GM18519 (cell line): Measurements from ENCODE around the gene RBM22.
A peak's percentile ranks its signal among the peaks of the same experiment; 100 is the strongest.
"Not testable (repeated sequence)": the region's sequence is repeated elsewhere in the genome, so short reads cannot be mapped to it uniquely, and the experiment has no call there.

ENCODE experiments used
- ATAC-seq: cut with Tn5 transposase; IDR thresholded peaks from one replicate; pipeline ENCODE4 v1.9.1; 2021; ENCODE audit warnings: mild to moderate bottlenecking, moderate library complexity; ENCODE audit not compliant: unreplicated experiment, low FRiP score

The RBM22 gene

DNA sequence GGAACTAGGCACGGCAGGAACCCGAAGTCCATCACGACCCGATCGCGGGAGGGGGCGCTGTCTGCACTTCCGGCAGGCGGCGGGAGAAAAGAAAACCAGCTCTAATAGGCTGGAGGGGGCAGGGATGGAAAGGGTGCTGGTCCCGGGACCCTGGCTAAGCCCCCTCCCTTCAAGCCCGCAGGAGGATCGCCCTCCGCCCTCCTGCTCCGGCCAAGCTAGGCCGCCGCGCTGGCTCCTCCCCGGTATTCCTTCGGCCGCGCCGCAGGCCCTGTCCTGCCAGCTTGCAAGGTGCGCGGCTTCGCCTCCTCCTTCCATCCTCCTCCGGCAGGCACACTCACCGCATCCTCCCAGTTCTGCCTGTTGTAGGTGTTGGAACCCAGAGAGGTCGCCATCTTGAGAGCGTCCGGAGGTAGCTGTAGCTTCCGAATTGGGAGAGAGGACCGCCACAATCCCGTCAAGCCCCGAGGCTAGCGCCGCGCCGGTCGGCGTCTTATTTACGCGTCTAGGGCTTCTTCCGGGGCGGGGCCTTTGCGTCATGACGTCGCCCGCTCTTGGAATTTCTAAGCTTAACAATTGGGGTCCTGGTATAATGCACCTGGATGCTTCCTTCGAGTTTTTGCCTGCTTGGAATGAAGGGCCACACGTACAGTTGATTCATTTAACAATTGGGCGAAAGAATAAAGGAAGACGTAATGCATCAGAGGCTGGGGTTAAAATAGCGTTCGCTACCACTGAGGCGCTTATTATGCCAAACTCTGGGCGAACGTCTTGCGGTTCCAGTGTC, at the start of gene RBM22:
RBM22 (minus strand) TSS at position 469 of the 784 bp plus-strand sequence; CDS start at position 392, 77 bp downstream.
- peak; percentile 90 for ATAC-seq

DNA sequence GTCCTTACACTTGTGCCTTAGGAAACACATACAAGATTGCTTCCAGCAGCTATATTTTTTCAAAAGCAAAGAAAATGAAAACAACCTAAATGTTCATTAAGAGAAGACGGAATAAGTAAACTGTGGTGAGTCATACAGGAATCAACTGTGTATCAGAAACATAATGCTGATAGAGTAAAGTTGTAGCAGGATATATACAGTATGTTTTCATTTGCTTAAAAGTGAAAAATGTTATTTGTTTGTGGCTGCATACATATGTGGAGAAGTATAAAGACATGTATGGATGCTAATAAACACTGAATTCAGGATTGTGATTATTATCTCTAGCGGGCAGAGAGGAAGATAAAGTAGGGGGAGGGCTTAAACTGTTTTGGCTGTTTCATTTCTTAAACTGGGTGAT, 49.6 kb upstream of the RBM22 start:
- ATAC-seq: no peak

DNA sequence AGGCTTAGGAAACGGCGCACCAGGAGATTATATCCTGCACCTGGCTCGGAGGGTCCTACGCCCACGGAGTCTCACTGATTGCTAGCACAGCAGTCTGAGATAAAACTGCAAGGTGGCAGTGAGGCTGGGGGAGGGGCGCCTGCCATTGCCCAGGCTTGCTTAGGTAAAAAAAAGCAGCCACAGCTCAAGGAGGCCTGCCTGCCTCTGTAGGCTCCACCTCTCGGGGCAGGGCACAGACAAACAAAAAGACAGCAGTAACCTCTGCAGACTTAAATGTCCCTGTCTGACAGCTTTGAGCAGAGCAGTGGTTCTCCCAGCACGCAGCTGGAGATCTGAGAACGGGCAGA, 42.3 kb upstream of the RBM22 start:
- ATAC-seq: not testable (repeated sequence)

DNA sequence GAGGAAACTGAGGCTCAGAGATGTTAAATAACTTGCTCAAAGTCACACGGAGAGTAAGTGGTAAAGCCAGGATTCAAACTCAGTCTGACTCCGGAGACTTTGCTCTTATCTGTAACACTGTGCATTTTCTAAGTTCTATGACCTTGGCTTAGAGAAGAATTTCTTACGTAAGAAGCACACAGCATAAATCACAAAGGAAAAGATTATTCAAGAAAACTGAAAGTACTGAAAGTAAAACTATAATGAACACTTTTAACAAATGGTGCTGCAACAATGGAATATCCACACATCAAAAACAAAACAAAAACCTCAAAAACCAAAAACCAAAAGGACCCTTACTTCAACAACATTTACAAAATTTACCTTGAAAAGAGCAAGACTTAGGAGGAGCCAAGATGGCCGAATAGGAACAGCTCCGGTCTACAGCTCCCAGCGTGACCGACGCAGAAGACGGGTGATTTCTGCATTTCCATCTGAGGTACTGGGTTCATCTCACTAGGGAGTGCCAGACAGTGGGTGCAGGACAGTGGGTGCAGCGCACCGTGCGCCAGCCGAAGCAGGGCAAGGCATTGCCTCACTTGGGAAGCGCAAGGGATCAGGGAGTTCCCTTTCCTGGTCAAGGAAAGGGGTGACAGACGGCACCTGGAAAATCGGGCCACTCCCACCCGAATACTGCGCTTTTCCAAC, 41.7 kb upstream of the RBM22 start:
- ATAC-seq: not testable (repeated sequence)

DNA sequence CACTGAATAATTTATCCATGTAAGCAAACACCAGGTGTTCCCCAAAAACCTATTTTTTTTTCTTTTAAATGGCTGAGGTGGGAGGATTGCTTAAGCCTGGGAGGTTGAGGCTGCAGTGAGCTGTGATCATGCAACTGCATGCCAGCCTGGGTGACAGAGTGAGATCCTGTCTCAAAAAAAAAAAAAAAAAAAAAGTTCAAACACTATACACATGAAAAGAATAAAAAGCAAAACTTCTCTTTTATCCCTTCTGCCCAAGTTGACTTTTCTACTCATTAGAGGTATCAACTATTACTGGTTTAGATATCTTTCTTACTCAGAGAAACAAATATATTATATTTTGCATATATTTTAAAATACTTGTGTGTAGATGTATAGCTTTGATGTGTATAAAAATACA, 40.1 kb upstream of the RBM22 start:
- ATAC-seq: no peak

DNA sequence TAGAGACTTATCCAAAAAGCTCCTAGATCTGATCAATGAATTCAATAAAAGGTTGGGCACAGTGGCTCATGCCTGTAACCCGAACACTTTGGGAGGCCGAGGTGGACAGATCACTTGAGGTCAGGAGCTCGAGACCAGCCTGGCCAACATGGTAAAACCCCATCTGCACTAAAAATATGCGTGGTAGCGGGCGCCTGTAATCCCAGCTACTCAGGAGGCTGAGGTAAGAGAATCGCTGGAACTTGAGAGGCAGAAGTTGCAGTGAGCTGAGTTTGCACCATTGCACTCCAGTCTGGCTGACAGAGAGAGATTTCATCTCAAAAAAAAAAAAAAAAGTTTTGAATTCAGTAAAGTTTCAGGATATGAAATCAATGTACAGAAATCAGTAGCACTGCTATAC, 38.0 kb upstream of the RBM22 start:
- no peak for ATAC-seq

DNA sequence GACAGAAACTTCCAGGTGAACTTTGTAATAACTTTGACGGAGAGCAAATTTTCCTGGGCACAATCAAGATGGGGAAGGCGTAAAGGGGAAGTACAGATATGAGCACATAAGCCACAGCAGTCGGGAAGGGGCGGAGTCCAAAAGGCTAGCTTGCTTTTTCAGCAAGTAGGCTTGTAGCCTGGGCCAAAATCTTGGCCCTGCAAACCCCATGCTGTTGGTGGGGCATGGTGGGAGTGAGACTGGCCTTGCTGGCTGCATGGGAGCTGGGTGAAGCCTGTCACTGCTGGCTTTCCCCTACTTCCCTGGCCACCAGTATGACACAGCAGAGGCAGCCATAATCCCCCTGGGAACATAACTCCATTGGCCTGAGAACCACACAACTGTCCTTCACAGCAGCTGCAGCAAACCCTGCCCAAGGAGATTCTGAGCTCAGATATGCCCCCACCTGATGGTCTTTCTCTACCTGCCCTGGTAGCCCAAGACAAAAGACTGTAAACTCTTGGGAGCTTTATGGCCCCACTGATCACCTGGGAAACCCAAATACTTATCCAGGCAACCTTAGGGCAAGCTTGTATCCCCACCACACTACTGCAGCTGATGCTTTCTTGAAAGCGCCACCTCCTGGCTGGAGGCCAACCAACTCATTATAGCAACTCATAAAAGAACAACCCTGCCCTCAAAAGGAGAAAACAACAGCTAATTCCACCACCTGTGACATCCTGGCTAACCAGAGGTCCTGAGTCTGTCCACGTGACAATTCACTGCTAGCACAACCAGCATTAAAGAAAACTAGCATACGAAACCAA, 33.9 kb upstream of the RBM22 start:
- no peak for ATAC-seq

DNA sequence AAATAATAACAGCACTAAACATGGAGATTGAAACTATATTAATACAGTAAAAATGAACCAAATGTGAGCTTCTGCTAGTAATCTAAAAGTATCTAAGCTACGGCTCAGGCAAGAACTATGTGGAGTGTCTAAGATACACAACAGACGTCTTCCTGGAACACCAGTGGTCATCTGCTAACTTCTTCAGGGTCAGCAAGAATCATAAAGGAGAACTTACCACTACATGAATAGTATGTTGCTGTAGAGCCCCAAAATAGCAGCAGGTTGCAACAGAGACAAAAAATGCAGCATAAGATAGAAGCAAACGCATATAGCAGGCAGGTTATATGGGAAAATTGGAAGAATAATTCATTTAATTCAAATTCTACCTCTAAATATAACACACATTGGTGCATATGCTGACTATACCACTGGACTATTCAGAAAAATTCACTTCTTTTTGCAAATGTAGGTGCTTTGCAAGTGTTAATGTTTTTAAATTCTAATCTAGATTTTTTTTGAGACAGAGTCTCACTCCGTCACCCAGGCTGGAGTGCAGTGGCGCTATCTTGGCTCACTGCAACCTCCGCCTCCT, 30.9 kb upstream of the RBM22 start:
- ATAC-seq: no peak

DNA sequence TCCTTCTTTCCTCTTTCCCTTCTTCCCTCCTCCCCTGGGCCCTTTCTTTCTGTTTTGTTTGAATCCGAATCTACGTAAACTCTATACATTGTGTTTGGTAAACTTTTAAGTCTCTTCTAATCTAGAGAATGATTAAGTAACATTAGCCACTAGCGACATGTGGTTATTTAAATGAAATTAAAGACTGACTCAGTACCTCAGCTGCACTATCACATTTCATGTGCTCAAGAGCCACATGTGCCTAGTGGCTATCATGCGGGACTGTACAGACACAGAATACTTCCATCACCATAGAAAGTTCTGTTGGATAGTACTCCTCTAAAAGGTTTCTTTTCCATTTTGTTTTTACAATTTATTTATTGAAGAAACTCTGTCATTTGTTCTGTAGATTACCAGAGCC, 29.0 kb upstream of the RBM22 start:
- ATAC-seq: no peak

DNA sequence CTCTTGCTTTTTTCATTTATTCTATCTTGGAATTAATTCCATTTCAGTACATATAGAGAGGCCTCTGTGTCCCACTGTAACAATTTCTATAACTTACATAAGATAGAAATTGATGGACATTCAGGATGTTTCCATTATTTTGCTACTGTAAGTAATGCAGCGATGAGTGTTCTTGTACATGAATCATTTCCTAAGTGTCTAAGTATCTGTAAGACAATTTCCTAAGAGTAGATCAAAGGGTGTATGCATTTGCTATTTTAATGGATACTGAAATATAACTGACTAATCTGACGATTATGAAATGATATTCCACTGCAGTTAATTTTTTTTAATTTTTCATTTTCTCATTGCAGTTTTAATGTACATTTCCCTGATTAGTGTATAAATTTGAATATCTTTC, 23.0 kb upstream of the RBM22 start:
- ATAC-seq: no peak

DNA sequence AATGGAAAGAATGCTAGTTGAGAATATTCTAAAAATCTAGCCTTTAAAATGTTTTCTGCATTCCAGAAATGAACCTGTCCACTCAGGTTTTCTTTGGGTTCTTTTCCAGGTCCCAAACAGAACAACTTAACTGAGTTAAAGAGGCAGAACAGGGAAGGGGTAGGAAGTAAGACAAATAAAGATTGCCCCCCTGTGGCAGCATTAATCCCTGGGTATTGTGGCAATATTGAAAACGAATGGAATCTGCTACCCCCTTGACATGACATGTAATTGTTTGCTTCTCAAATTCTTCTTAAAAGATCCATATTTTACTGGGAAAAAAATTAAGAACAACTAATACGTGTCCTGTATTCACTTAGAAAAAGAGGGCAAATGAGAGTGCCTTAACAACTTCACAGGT, 9.3 kb upstream of the RBM22 start:
- ATAC-seq: no peak

DNA sequence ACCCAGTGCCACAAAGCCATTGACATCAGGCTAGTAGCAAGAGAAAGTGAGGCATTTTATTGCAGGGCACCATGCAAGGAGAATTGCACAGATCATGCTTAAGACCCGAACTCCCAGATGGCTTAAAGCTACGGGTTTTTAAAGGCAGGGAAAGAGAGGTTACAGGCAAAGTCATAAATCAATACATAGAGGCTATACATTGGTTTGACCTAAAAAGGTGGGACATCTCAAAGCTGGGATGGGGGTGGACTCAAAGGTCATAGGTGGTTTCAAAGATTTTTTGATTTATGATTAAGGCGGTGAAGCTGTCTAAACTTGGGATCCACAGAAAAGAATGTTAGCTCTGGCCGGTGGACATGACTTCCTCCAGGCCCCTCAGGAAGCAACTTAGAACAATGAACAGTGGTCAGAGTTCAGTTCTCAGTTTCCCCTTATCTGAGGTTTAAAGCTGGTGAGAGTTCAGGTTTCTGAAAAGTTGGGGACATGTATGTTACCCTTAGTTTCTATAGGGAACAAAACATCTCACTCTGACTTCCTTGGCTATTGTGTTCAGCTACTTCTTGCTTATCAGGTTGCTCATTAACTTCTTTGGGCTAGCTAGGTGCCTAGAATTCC, 6.0 kb upstream of the RBM22 start:
- ATAC-seq: no peak

DNA sequence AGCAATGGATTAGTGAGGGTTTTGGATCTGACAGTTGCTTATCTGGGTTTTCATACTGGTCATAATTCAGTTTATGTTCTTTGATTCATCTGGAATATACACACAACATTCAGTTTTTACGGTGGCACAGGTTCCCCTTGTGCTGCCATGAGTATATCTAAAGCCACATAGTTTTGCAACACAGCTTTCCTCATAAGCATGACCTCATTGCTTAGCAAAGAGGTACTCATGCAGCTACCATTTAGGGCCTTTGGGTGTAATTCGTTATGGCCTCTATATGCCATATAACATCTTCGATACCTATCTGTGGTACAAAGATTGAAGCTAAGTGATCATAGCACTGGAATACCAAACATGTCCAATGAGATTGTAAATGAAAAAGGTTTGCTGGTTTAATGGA, 2.9 kb upstream of the RBM22 start:
- ATAC-seq: no peak

DNA sequence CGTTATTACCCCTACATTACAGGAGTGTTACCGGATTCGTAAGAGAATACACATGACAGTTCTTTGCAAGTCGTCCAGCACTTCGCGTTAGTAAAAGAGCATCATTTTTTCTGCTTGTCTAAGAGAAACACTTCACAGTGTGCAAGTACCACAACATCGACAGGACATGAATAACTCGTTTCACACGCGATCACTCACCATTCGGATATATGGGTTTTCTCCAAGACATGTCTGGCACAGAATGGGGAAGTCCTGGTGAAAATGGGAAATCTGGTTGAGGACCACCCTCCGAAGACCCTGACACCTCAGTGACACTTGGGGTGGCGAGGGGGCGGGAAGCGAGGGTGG, 642 bp downstream of the RBM22 start:
- ATAC-seq: no peak

DNA sequence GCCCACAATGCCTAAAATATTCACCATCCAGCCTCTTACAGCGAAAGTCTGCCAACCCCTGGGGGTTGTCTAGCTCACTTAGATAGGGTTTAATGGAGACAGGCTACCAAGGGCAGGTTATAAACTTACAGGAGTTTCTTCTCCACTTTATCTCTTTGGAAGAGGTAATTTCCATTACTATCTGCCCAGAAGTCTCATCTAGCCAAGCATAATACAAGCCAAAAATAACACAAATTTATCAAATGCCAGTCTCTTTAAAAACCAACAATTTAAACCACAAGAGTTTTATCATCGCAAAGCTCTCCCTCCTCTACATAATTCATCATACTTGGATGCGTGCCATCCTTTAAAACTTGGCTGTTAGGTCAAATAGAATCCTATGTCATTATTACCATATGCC, 6.2 kb downstream of the RBM22 start:
- no peak for ATAC-seq

DNA sequence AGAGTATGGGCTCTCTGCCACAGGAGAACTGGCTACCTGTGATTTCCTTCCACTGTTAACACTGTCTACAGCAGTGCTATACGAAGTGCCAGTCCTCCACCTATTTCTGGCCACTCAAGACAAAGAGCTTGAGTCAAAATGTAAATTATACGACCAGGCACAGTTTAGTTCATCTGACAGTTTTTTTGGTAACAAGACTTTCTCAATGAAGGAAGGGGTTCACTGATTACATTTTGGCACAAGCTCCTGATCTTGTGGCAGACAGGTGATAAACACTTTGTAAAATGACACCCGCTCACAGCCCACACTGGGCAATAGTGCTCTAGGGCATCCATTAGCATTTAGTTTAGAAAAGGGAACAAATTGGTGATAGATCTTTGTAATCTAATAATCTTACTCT, 8.6 kb downstream of the RBM22 start:
- no peak for ATAC-seq

DNA sequence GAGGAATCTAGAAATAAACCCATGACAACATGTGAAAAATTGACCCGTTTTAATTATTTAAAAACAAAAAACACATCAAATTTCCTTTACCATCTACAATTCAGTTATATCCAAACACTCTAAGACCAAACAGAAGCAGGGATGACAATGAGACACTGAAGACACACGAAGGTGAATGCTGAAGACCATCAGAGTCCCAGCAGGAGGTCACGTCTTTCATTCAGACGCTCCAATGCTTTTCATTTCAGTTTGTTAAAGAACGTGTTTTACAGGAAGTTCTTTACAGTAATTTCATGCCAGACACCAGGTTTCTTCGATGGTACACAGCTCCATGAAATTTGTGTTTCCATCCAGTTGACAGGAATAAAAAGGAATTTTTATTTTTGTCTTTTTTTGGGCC, 10.1 kb downstream of the RBM22 start:
- ATAC-seq: no peak

DNA sequence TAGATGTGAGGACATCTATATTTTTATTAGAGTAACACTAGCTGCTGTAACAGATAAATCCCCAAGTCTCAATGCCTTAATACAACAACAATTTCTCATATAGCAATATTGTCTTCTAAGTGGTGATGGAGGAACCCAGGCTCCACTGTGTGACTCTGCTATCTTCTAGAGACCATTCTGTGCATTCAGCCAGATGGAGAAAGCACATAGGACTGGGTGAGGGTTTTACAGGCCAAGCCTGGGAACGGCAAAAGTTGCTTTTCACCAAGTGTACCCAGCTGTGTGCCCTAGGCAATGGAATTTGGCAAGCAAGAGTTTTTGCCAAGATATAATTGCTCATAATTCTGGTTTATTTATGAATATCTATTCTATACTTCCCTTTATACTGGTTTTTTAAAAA, 11.7 kb downstream of the RBM22 start:
- ATAC-seq: no peak

DNA sequence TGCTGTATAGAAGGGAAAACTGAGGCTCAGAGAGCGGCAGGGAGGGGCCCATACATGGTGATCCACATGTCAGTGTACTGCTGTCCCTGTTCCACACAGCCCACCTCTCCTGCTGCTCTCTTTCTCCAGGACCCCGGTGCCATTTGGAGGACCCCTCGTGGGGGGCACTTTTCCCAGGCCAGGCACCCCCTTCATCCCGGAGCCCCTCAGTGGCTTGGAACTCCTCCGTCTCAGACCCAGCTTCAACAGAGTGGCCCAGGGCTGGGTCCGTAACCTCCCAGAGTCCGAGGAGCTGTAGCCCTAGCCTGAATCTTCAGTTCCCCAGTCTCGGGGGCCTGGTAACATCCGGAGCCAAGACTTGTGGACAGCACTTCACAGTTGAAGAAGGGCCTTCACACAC, 24.3 kb downstream of the RBM22 start:
- no peak for ATAC-seq

DNA sequence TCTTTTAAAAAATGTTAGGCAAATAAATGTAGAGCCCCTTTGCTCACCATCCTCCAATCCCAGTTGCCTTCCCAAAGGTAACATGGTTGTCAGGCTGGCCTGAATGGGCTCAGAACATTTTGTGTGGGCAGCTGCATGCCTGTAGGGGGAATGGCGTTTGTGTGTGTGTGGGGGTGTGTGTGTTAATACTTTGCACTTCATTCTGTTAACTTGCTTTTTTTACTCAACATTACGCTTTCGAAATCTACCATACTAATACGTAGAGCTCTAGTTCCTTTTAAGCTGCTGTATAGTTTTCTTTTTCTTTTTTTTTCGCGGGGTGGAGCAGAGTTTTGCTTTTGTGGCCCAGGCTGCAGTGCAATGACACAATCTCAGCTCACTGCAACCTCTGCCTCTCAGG, 25.8 kb downstream of the RBM22 start:
- ATAC-seq: no peak

DNA sequence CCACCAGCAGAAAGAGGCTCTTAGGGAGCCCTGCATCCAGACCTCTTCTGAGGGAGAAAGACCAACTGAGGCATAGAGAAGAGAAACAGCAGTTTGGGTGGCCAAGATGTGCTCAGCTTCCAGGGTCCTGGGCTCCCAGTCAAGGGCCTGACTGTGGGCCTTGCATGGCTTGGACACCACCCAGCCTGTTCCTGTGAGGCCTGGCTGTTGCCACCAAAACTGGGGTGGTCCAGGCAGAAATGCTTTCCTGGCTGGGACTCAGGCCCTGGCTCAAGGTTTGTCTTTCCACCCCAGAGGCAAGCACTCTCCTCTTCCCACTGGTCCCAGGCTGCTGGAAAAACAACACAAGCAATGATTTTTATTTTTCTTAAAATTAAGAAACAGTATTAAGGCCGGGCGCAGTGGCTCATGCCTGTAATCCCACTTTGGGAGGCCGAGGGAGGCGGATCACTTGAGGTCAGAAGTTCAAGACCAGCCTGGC, 26.5 kb downstream of the RBM22 start:
- ATAC-seq: no peak
